Measurements from ENCODE around the gene CCDC194. TPM values are rescaled to one million over a fixed set of nuclear protein-coding genes. Genes with fewer than 3 reads are reported as not detected.
A peak's percentile ranks its signal among the peaks of the same experiment; 100 is the strongest.

The CCDC194 gene
- total RNA-seq, 2 donors from 2014 or later: 1.8 to 4.8 TPM

DNA sequence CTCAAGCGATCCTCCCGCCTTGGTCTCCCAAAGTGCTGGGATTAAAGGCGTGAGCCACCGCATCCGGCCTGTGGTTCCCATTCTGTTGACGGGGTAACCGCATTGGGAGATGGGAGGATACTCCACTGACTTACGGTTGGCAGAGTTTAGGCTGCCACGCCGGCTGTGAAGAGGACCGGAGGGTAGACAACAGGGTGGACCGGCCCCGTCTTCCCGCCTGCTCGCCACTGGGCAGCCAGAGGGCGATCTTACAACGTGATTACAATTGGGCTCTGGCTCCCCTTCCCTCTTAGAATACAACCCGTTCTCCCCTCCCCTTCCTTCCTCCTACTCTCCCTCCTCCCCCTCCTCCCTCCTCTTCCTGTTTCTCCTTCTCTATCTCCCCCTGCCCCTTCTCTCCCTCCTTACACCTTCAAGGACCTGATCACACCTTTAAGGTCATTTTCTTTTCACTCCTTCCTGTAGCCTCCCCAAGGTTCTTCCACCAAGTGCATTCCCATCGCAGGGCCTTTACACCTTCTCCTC is 957 bp upstream of the CCDC194 start:
- H3K27me3 Mint-ChIP-seq: no peaks in the 10 kb centered on the region
- H3K27ac Mint-ChIP-seq: peak overlapping the region; percentile 56
- peak; percentile 15 for ATAC-seq (replicated peaks)
- H3K4me1 Mint-ChIP-seq: peaks cover 10% of the 10 kb centered on the region
- H3K36me3 Mint-ChIP-seq (ENCODE audit: low read depth): peaks cover 18% of the 10 kb centered on the region
- no peaks in the 10 kb centered on the region for H3K9me3 Mint-ChIP-seq
- H3K4me3 Mint-ChIP-seq: no peak overlapping the region

DNA sequence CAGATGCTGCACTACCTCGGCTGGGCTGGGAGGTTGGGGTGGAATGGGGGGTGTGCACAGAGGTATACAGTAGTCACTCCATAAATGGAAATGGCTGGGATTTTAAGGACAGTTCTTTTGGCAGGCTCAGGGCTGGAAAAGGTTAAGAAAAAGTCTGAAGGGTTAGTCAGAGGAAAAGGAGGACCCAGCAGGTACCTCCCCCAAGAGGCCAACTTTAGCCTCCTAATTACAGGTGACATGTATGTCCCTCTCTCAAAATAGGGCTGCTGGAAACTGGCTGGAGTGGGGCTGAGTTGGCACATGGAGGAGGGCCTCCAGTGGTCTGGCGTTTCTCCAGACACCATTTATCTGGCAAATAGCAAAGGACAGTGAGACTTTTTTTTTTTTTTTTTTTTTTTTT is 994 bp downstream of the CCDC194 start:
- Mint-ChIP-seq H3K4me3 (no peak overlapping the region), H3K27ac (no peak overlapping the region), H3K36me3 (ENCODE audit: low read depth) (peaks cover 15% of the 10 kb centered on the region), H3K9me3 (no peaks in the 10 kb centered on the region), H3K27me3 (no peaks in the 10 kb centered on the region), H3K4me1 (peaks cover 10% of the 10 kb centered on the region)
- no peak for ATAC-seq (replicated peaks)

DNA sequence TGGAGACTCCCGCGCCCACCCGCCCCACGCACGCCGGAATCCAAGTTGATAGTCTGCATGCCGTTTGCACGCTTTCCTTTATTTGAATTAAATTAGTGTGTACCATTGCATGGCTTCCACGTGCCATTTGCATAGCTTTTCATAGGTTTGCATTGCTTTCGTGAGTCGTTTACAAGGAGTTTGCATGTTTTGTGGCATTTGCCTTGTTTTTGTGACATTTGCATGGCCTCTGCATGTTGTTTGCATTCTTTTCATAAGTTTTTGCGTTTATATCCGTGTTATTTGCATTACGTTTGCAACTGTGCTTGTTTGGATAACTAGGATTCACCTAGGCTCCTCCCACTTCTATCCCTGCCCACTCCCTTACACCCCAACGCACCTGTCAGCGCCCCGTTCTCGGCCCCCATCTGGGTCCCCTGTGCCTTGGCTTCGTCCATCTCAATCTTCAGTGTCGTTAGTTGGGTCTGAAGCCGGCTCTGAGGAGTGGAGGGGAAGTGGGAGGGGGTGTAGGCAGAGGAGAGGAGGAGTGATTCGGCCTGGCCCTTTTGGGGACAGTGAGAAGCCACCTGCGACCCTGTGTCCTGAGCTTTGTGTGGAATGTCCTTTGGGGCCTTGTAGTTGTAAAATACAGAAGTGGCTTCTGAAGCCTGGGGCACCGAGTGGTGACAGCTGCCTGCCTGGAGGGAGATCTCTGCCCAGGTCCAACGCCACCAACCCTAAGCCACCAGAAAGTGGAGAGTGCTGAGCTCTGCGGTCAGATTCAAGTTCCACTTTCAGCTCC is 2.4 kb downstream of the CCDC194 start:
- Mint-ChIP-seq H3K4me3 (peak overlapping the region; percentile 88), H3K36me3 (ENCODE audit: low read depth) (peaks cover 6% of the 10 kb centered on the region), H3K9me3 (no peaks in the 10 kb centered on the region), H3K27me3 (no peaks in the 10 kb centered on the region), H3K4me1 (peaks cover 10% of the 10 kb centered on the region), H3K27ac (no peak overlapping the region)
- ATAC-seq (replicated peaks): peak; percentile 18

DNA sequence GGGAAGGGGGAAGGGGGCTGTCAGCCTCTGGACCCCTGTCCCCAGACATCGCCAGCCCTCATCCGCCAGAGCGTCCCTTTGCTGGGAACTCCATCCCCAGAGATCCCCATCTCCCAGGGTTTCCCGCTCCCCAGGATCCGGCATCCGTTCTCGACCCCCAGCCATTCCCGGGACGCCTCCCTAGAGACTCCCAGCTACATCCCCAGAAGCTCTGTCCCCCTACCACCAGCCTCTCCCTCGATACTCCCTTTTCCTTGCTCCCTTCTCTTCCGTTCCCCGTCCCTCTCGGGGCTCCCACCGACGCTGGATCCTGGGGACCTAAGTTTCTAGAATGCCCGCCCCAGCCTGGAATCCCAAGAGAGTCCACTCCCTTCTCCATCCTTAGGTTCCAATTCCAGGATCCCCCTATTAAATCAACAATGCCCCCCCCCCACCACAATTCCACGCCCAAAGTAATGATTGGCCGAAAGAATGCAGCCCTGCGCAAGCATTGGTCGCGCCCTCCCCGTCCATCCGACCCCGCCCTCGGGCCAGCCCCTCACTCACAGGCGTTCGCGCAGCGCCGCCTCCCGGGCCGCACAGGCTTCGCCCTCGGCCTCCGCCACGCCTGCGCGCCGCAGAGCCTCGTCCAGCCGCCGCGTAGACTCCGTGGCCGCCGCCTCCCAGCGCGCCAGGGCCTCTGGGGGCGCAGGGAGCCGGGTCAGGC is 3.2 kb downstream of the CCDC194 start:
- Mint-ChIP-seq H3K36me3 (ENCODE audit: low read depth) (peaks cover 6% of the 10 kb centered on the region), H3K4me3 (peak overlapping the region; percentile 88), H3K4me1 (peaks cover 10% of the 10 kb centered on the region), H3K27ac (peak overlapping the region; percentile 71), H3K27me3 (no peaks in the 10 kb centered on the region), H3K9me3 (no peaks in the 10 kb centered on the region)
- ATAC-seq (replicated peaks): peak; percentile 100

DNA sequence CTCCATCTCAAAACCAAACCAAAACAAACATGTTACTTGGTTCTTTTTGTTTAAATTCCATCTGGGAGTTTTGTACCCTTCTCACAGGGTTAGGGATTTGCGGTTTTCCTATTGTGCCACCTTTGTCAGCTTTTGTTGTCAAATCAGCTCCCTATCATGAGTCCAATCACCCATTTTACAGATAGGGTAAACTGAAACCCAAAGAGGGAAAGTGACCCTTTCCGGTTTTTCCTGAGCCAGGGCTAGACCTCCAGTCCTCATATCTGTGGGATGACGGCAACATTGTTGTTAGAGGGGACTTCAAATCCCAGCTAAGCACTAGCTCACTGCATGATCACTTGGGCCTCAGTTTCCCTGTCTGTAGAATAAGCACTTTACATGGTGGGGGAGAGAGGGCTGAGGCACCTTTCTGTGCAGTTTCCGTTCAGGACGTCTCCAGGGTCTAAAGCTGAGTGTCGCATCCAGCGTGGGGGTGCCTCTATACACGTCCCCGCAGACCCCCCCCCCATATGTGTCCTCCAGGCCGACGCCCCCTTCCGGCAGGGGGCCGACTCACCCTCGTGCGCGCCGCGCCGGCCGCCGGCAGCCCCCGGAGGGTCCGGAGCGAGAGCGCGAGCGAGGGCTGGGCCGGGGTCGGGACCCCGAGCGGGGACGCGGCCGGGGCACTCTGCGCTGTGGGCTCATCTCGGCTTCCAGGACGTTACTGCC is 3.9 kb downstream of the CCDC194 start:
- Mint-ChIP-seq H3K27me3 (no peaks in the 10 kb centered on the region), H3K4me3 (peak overlapping the region; percentile 88), H3K9me3 (no peaks in the 10 kb centered on the region), H3K4me1 (peaks cover 7% of the 10 kb centered on the region), H3K27ac (no peak overlapping the region), H3K36me3 (ENCODE audit: low read depth) (peaks cover 4% of the 10 kb centered on the region)
- ATAC-seq (replicated peaks): no peak

DNA sequence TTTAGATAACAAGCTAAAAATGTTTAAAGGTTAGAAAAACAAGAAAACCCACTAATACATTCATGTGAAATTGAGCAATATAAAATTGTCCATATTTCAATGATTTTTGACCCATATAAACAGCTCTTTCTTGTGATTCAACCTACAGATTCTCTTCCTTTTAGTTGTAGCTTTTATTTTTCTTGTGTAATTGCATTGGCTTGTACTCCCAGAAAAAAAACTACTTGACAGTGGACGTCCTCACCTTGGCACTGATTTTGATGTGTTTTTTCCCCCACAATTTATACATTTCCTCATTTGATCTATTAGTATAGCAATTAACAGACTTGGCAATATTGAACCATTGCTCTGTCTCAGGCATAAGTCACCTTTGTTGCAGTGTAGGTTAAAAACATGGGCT is 4.7 kb downstream of the CCDC194 start:
- no peak for ATAC-seq (replicated peaks)
- Mint-ChIP-seq H3K27ac (no peak overlapping the region), H3K27me3 (no peaks in the 10 kb centered on the region), H3K4me1 (peaks cover 4% of the 10 kb centered on the region), H3K36me3 (ENCODE audit: low read depth) (no peaks in the 10 kb centered on the region), H3K4me3 (no peak overlapping the region), H3K9me3 (no peaks in the 10 kb centered on the region)

DNA sequence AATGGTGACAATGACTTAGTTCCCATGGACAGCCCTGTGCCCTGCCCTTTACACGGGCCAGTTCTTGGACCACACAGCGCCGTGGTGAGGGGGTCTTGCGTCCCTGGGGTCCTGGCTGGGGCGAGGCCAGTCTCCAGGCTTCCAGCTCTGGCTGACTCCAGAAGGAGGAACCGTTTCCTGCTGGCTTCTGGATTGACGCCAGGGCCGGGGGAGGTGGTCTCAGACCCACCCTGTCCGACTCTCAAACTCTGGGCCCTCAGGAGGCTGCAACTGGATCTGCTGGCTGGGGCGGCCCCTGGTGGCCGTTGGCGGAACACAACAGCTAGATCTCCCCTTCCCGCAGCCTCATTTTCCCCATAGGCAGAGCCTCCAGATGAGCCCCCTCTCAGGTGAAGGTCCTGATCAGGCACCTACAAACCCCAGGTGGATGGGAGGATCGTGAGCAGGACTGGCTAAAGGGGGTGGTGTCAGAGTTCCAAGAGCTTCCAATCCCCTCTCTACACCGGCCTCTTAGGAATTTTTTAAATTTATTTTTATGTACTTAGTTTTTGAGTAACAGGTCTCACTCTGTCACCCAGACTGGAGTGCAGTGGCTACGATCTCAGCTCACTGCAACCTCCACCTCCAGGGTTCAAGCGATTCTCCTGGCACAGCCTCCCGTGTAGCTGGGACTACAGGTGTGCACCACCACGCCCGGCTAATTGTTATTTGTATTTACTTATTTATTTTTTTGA is 8.0 kb downstream of the CCDC194 start:
- peaks cover 4% of the 10 kb centered on the region for H3K4me1 Mint-ChIP-seq
- H3K36me3 Mint-ChIP-seq (ENCODE audit: low read depth): no peaks in the 10 kb centered on the region
- H3K9me3 Mint-ChIP-seq: no peaks in the 10 kb centered on the region
- H3K27ac Mint-ChIP-seq: no peak overlapping the region
- no peak overlapping the region for H3K4me3 Mint-ChIP-seq
- peak; percentile 43 for ATAC-seq (replicated peaks)
- no peaks in the 10 kb centered on the region for H3K27me3 Mint-ChIP-seq

DNA sequence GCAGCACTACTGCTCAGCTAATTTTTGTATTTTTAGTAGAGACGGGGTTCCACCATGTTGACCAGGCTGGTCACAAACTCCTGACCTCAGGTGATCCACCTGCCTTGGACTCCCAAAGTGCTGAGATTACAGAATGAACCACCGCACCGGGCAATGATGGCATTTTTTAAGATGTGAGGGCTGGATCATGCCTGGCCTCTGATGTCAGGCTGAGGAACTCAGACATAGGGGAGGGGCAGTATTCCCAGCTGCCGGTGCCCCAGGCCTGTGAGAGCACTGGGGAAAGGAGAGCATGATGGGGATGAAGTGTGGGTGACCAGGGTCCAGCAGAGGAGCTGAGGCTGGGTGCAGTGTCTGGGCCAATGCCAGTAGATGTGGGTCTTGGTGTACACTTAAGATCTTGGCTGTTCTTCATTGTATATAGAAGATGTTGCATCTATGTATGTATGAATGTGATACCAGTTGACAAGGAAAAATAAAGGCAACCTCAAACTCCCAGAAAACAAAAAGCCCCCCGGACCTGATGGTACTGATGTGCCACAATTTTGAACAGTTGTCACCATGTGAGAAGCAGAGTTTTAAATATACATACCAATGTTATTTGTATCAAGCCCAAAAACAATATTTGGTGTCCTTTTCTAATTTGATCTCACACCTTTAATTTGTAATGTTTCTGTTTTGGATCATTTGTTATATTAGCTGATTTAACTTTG is 13.4 kb downstream of the CCDC194 start:
- Mint-ChIP-seq H3K4me3 (no peak overlapping the region), H3K4me1 (no peaks in the 10 kb centered on the region), H3K9me3 (no peaks in the 10 kb centered on the region), H3K36me3 (ENCODE audit: low read depth) (no peaks in the 10 kb centered on the region), H3K27ac (no peak overlapping the region), H3K27me3 (peaks cover 4% of the 10 kb centered on the region)
- ATAC-seq (replicated peaks): no peak

DNA sequence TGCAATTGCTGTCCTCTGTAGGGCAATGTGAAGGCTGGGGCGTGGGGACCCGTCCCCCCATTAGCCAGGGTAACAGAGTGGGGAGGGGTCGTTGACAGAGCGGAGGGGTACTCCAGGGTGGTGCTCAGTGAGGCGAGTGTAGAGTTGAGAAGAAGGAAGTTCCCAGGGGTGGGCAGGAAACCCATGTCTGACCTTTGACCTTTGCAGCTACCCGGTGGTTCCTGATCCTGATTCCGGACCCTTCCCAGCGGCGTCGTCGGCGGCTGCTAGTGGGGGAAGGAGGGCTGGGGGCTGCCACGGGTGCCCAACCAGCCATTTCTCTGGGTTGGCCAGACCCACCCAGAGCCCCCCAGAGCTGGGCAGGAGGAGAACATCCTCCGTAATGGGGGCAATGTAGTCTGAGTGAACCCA is 14.8 kb downstream of the CCDC194 start:
- Mint-ChIP-seq H3K4me1 (no peaks in the 10 kb centered on the region), H3K27me3 (peaks cover 4% of the 10 kb centered on the region), H3K36me3 (ENCODE audit: low read depth) (no peaks in the 10 kb centered on the region), H3K9me3 (no peaks in the 10 kb centered on the region), H3K4me3 (no peak overlapping the region), H3K27ac (no peak overlapping the region)
- ATAC-seq (replicated peaks): no peak

DNA sequence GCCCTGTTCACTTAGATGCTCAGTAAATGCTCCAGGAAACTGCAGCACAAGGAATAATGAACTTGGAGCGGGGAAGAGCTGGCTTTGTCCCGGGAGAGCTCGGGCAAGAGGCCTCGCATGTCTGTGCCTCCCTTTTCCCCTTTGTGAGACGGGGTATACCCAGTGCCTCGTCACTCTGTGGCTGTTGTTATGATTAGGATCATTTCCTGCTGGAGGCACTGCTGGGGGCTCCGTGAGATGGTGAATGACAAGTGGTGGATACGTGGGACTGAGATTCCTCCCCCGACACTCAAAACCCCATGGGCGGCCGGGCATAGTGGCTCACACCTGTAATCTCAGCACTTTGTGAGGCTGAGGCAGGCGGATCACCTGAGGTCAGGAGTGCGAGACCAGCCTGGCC is 15.7 kb downstream of the CCDC194 start:
- no peak for ATAC-seq (replicated peaks)
- no peak overlapping the region for H3K27ac Mint-ChIP-seq
- peaks cover 4% of the 10 kb centered on the region for H3K27me3 Mint-ChIP-seq
- no peaks in the 10 kb centered on the region for H3K36me3 Mint-ChIP-seq (ENCODE audit: low read depth)
- H3K9me3 Mint-ChIP-seq: no peaks in the 10 kb centered on the region
- no peak overlapping the region for H3K4me3 Mint-ChIP-seq
- no peaks in the 10 kb centered on the region for H3K4me1 Mint-ChIP-seq

DNA sequence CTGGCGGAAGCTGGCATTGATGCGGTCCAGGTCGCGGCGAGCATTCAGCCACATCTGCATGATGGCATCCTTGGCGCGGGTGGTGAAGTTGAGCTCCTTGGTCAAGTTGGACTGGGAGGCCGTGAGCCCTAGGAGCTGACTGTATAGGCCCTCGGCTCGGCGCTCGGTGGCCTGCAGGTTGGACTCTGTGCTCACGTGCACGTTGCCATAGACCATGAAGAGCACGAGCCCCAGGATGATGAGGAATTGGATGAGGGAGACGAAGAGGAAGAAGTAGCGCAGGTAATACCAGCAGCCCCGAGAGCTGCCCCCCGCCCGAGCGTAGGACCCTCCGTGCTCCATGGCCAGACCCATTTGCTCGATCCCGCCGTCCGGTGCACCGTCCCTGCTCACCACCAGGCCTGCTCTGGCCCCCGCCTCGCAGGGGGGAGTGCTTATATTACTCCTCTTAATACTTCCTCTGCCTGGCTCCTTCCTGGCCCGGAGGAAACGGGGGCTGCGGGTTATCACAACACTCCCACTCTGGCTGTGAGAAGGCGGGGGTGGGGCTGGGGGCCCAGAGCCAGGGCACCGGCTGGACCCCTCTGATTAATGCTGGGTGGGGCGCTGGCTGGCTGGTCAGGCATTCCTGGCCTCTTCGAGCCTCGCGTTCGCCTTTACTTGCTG is 16.9 kb downstream of the CCDC194 start, which contains the start of gene PLVAP:
PLVAP (minus strand) TSS at position 408 of the 666 bp plus-strand sequence; CDS start at position 354, 54 bp downstream.
- Mint-ChIP-seq H3K4me3 (no peak within 1 kb of the TSS), H3K27me3 (peaks cover 4% of the 10 kb centered on the region), H3K4me1 (no peaks in the 10 kb centered on the region), H3K9me3 (no peaks in the 10 kb centered on the region), H3K36me3 (ENCODE audit: low read depth) (no peaks in the 10 kb centered on the region), H3K27ac (no peak within 1 kb of the TSS)
- ATAC-seq (replicated peaks): no peak

DNA sequence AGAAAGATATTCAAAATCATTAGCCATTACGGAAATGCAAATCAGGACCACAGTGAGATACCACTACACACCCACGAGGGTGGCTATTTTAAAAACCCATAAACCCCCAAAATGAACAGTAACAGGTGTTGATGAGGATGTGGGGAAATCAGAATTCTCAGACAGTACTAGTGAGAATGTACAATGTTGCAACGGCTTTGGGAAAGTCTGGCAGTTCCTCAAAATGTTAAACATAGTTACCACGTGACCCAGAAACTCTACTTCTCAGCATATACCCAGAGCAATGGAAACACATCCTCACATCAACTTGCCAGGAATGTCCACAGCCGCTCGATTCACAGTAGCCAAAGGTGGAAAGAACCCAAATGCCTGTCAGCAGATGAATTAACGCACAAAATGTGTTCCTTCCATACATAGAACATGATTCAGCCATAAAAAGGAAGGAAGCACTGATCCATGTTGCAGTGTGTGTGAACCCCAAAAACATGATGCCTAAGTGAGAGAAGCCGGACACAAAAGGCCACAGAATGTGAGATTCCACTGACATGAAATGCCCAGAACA is 23.9 kb downstream of the CCDC194 start:
- Mint-ChIP-seq H3K36me3 (ENCODE audit: low read depth) (no peaks in the 10 kb centered on the region), H3K27me3 (peaks cover 8% of the 10 kb centered on the region), H3K4me1 (no peaks in the 10 kb centered on the region), H3K4me3 (no peak overlapping the region), H3K27ac (no peak overlapping the region), H3K9me3 (no peaks in the 10 kb centered on the region)
- ATAC-seq (replicated peaks): no peak

DNA sequence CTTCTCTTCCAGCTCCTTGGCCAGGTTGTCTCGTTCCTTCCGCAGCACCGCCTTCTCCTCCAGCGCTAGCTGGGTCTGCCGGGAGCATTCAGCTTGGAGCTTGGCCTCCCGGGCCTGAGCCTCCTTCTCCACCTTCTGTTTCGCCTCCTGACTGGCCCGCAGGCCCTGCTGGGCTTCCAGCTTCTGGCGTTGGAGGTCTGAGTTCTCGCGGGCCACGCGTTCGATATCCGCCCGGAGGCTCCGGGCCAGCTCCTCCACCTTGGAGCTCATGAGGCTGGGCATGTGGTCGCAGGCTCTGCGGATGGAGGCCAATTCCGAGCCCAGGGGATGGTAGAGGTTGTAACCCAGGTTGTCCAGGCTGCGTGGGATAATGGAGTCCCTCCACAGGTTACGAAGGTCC is 28.6 kb downstream of the CCDC194 start:
- Mint-ChIP-seq H3K27ac (no peak overlapping the region), H3K27me3 (peaks cover 7% of the 10 kb centered on the region), H3K36me3 (ENCODE audit: low read depth) (no peaks in the 10 kb centered on the region), H3K4me1 (no peaks in the 10 kb centered on the region), H3K4me3 (no peak overlapping the region), H3K9me3 (no peaks in the 10 kb centered on the region)
- no peak for ATAC-seq (replicated peaks)

Measured in activated T-helper 17 cell treated with anti-CD3 and anti-CD28 coated beads, Interleukin-2, amount 50 U/mL, for 72 hours (primary cell).